Hepatocyte (in vitro differentiated cells): ENCODE data around the gene EVA1A. TPM values are rescaled to one million over a fixed set of nuclear protein-coding genes. Genes with fewer than 3 reads are reported as not detected.

ENCODE experiments used
- DNase-seq: peaks from one replicate; pipeline ENCODE4 v3.0.0-alpha.2; 2016; ENCODE audit warnings: low spot score
- H2AFZ ChIP-seq: fragments of 200-600 bp; sonication (generic); 2 replicates; pipeline ENCODE4 v1.6.0; 2016; ENCODE audit warnings: antibody characterized with exemption, mild to moderate bottlenecking
- H3K27ac ChIP-seq: fragments of 200-600 bp; sonication (generic); 2 replicates; pipeline ENCODE4 v1.5.1; 2016; ENCODE audit warnings: mild to moderate bottlenecking
- H3K27me3 ChIP-seq: fragments of 200-600 bp; sonication (generic); 2 replicates; pipeline ENCODE4 v1.6.1; 2016
- H3K36me3 ChIP-seq: fragments of 200-600 bp; sonication (generic); replicated peaks from 2 replicates; pipeline ENCODE4 v1.5.1; 2016; ENCODE audit warnings: low read depth; ENCODE audit not compliant: insufficient read depth
- H3K4me1 ChIP-seq: fragments of 200-600 bp; sonication (generic); 2 replicates; pipeline ENCODE4 v1.5.1; 2016; ENCODE audit warnings: mild to moderate bottlenecking, moderate library complexity; ENCODE audit not compliant: insufficient read depth
- H3K4me2 ChIP-seq: fragments of 200-600 bp; sonication (generic); 2 replicates; pipeline ENCODE4 v1.6.0; 2016
- H3K4me3 ChIP-seq: fragments of 200-600 bp; sonication (generic); 2 replicates; pipeline ENCODE4 v1.5.1; 2016; ENCODE audit warnings: mild to moderate bottlenecking
- H3K79me2 ChIP-seq: fragments of 200-600 bp; sonication (generic); 2 replicates; pipeline ENCODE4 v1.6.0; 2017; ENCODE audit warnings: mild to moderate bottlenecking
- H3K9me2 ChIP-seq: fragments of 200-600 bp; sonication (generic); replicated peaks from 2 replicates; pipeline ENCODE4 v1.6.0; 2017; ENCODE audit warnings: mild to moderate bottlenecking; ENCODE audit not compliant: insufficient read depth
- H3K9me3 ChIP-seq: fragments of 200-600 bp; sonication (generic); 2 replicates; pipeline ENCODE4 v1.5.1; 2016; ENCODE audit warnings: low read depth, mild to moderate bottlenecking
- H4K20me1 ChIP-seq: fragments of 200-600 bp; sonication (generic); 2 replicates; pipeline ENCODE4 v1.6.0; 2016; ENCODE audit warnings: mild to moderate bottlenecking; ENCODE audit not compliant: insufficient read depth, poor library complexity, severe bottlenecking
- EZH2 ChIP-seq: fragments of 200-600 bp; sonication (generic); IDR thresholded peaks from 2 replicates; pipeline ENCODE4 v1.6.1; 2016; ENCODE audit warnings: antibody characterized with exemption, mild to moderate bottlenecking, borderline replicate concordance
- EZH2phosphoT487 ChIP-seq: fragments of 200-600 bp; sonication (generic); IDR thresholded peaks from one replicate; pipeline ENCODE4 v1.6.1; 2018; ENCODE audit warnings: antibody characterized with exemption, mild to moderate bottlenecking, low read depth, moderate library complexity; ENCODE audit not compliant: unreplicated experiment, severe bottlenecking
- WGBS: methylation state at CpG from one replicate; pipeline ENCODE4 v1.1.6; 2016; ENCODE audit warnings: low lambda C conversion rate; ENCODE audit errors: missing lambda C conversion rate; 5-methylcytosine and 5-hydroxymethylcytosine counted together
- polyA plus RNA-seq: library from polyadenylated mRNA; unstranded; fragments of >200 nt; fragmentation: Nextera tagmentation; extraction: Ambion mirVana; gene quantifications from 2 replicates; pipeline ENCODE4 v1.2.1, GENCODE V29; 2016
- total RNA-seq: library from RNA; depleted of rRNA; stranded (reverse); fragments of >200 nt; gene quantifications from 2 replicates; pipeline ENCODE4 v1.2.3, GENCODE V29; 2014
- TF ChIP-seq, protein P1 (sequence below): fragments of 200-600 bp; sonication (generic); IDR thresholded peaks from 2 replicates; pipeline ENCODE4 v1.5.1; 2016; ENCODE audit warnings: antibody characterized with exemption, mild to moderate bottlenecking; ENCODE audit not compliant: poor library complexity

Gene EVA1A
- total and polyA plus RNA-seq, 2 experiments from 2014 or later = 15.3 to 30.8 TPM

GRCh38 chr2:75475049-75475448, 85.7 kb downstream of the EVA1A start:
- Histone ChIP-seq H3K27ac (peak overlapping the region; percentile 16), H2AFZ (no peak overlapping the region), H3K79me2 (no peaks in the 10 kb centered on the region), H3K4me2 (no peak overlapping the region), H3K4me3 (no peak overlapping the region), H3K9me3 (no peaks in the 10 kb centered on the region), H4K20me1 (no peaks in the 10 kb centered on the region), H3K4me1 (peaks cover 2% of the 10 kb centered on the region), H3K27me3 (no peaks in the 10 kb centered on the region), H3K36me3 (no peaks in the 10 kb centered on the region), H3K9me2 (no peaks in the 10 kb centered on the region)
- WGBS = 54% methylated on average over 2 of the region's 2 CpGs
- TF ChIP-seq EZH2phosphoT487 (no peak), EZH2 (no peak)
- TF ChIP-seq, protein P1, sequence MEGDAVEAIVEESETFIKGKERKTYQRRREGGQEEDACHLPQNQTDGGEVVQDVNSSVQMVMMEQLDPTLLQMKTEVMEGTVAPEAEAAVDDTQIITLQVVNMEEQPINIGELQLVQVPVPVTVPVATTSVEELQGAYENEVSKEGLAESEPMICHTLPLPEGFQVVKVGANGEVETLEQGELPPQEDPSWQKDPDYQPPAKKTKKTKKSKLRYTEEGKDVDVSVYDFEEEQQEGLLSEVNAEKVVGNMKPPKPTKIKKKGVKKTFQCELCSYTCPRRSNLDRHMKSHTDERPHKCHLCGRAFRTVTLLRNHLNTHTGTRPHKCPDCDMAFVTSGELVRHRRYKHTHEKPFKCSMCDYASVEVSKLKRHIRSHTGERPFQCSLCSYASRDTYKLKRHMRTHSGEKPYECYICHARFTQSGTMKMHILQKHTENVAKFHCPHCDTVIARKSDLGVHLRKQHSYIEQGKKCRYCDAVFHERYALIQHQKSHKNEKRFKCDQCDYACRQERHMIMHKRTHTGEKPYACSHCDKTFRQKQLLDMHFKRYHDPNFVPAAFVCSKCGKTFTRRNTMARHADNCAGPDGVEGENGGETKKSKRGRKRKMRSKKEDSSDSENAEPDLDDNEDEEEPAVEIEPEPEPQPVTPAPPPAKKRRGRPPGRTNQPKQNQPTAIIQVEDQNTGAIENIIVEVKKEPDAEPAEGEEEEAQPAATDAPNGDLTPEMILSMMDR = no peak
- DNase-seq = no peak

DNA sequence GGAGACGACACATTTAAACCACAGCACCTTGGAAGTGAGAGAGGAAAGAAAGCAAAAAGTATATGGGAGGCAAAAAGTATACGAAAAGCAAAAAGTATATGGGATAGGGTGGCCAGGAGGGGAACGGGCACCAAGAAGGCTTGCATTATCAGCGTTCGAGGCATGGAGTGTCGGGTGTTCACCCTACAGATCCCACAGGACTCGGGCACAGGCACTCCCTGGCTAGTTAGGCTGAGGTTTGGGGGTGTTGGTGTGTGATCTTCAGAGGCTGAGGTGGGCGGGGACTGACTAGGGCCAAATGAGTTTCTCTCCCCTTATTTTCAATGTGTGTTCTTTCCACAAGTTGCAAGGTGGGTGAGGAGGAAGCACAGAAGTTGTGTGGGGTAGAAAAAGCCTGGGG, 86.6 kb downstream of the EVA1A start:
- H3K4me1 ChIP-seq = peaks cover 2% of the 10 kb centered on the region
- no peak overlapping the region for H3K4me2 ChIP-seq
- DNase-seq = no peak

GRCh38 chr2:75466708-75467311, 93.9 kb downstream of the EVA1A start:
- Histone ChIP-seq H3K4me2 (no peak overlapping the region), H2AFZ (no peak overlapping the region), H3K79me2 (no peaks in the 10 kb centered on the region), H3K9me3 (no peaks in the 10 kb centered on the region), H3K9me2 (no peaks in the 10 kb centered on the region), H3K4me3 (no peak overlapping the region), H4K20me1 (no peaks in the 10 kb centered on the region), H3K27me3 (no peaks in the 10 kb centered on the region), H3K4me1 (peaks cover 4% of the 10 kb centered on the region), H3K27ac (no peak overlapping the region), H3K36me3 (no peaks in the 10 kb centered on the region)
- 65% methylated on average over 3 of the region's 3 CpGs for WGBS
- peak; percentile 34 for DNase-seq
- TF ChIP-seq EZH2phosphoT487 (no peak), EZH2 (no peak)
- TF ChIP-seq, protein P1 = peak; percentile 42

More for the DNA sequence above, 86.6 kb downstream of the EVA1A start:
- Histone ChIP-seq H3K4me3 (no peak overlapping the region), H2AFZ (no peak overlapping the region), H3K9me3 (no peaks in the 10 kb centered on the region), H4K20me1 (no peaks in the 10 kb centered on the region), H3K9me2 (no peaks in the 10 kb centered on the region), H3K79me2 (no peaks in the 10 kb centered on the region), H3K27me3 (no peaks in the 10 kb centered on the region), H3K27ac (no peak overlapping the region), H3K36me3 (no peaks in the 10 kb centered on the region)
- WGBS = 94% methylated on average over 8 of the region's 8 CpGs
- TF ChIP-seq EZH2phosphoT487 (no peak), EZH2 (no peak)
- TF ChIP-seq, protein P1 = no peak
